ENCODE results near the gene NEURL1.

NEURL1 gene

GRCh38 chr10:103540722-103541121 lies 47.2 kb downstream of the NEURL1 start:
- DNase-seq (ENCODE audit: extremely low read depth, low read depth): no peak

GRCh38 chr10:103541616-103542015 lies 48.1 kb downstream of the NEURL1 start:
- no peak for TF ChIP-seq CTCF (IDR thresholded peaks at IDR 0.05; ENCODE audit: low read depth, low read length)

More at GRCh38 chr10:103540722-103541121, 47.2 kb downstream of the NEURL1 start:
- no peak for TF ChIP-seq CTCF (IDR thresholded peaks at IDR 0.05; ENCODE audit: low read depth, low read length)

GRCh38 chr10:103542764-103543616 lies 49.5 kb downstream of the NEURL1 start:
- peak; percentile 67 for TF ChIP-seq CTCF (IDR thresholded peaks at IDR 0.05; ENCODE audit: low read depth, low read length)
- DNase-seq (ENCODE audit: extremely low read depth, low read depth): no peak

More at GRCh38 chr10:103541616-103542015, 48.1 kb downstream of the NEURL1 start:
- DNase-seq (ENCODE audit: extremely low read depth, low read depth): no peak

GRCh38 chr10:103543617-103544525 lies 50.4 kb downstream of the NEURL1 start:
- no peak for DNase-seq (ENCODE audit: extremely low read depth, low read depth)
- TF ChIP-seq CTCF (IDR thresholded peaks at IDR 0.05; ENCODE audit: low read depth, low read length): no peak

GRCh38 chr10:103544657-103545310 lies 51.3 kb downstream of the NEURL1 start:
- DNase-seq (ENCODE audit: extremely low read depth, low read depth): no peak
- no peak for TF ChIP-seq CTCF (IDR thresholded peaks at IDR 0.05; ENCODE audit: low read depth, low read length)

- DNase-seq (ENCODE audit: extremely low read depth, low read depth): no peak
- TF ChIP-seq CTCF (IDR thresholded peaks at IDR 0.05; ENCODE audit: low read depth, low read length): no peak
Measured at GRCh38 chr10:103545366-103545765, 51.9 kb downstream of the NEURL1 start.

All from AG09319 (cell line).